ENCODE measurements around the gene PCDH9. TPM values are rescaled to one million over a fixed set of nuclear protein-coding genes. Genes with fewer than 3 reads are reported as not detected.

Gene PCDH9
- total RNA-seq, 1 donor from 2014 or later = 4.2 TPM

- no peak for DNase-seq (ENCODE audit: low spot score)
These were observed 237.4 kb downstream of the PCDH9 start for GRCh38 chr13:66992719-66993118.

GRCh38 chr13:66992183-66992582, 238.0 kb downstream of the PCDH9 start:
- no peak for DNase-seq (ENCODE audit: low spot score)

GRCh38 chr13:66984241-66984640, 245.9 kb downstream of the PCDH9 start:
- no peak for DNase-seq (ENCODE audit: low spot score)

- DNase-seq (ENCODE audit: low spot score) = no peak
These were observed 248.2 kb downstream of the PCDH9 start for GRCh38 chr13:66981912-66982311.

GRCh38 chr13:66977161-66977560, 253.0 kb downstream of the PCDH9 start:
- no peak for DNase-seq (ENCODE audit: low spot score)

- DNase-seq (ENCODE audit: low spot score) = no peak
These were observed 255.2 kb downstream of the PCDH9 start for GRCh38 chr13:66974889-66975288.

GRCh38 chr13:66974174-66974573, 256.0 kb downstream of the PCDH9 start:
- no peak for DNase-seq (ENCODE audit: low spot score)

- DNase-seq (ENCODE audit: low spot score) = no peak
These were observed 257.5 kb downstream of the PCDH9 start for GRCh38 chr13:66972659-66973058.

- no peak for DNase-seq (ENCODE audit: low spot score)
These were observed 259.1 kb downstream of the PCDH9 start for GRCh38 chr13:66971004-66971403.

- DNase-seq (ENCODE audit: low spot score) = no peak
These were observed 260.8 kb downstream of the PCDH9 start for GRCh38 chr13:66969291-66969690.

GRCh38 chr13:66967811-66968597, 262.1 kb downstream of the PCDH9 start:
- no peak for DNase-seq (ENCODE audit: low spot score)

GRCh38 chr13:66965181-66965580, 265.0 kb downstream of the PCDH9 start:
- DNase-seq (ENCODE audit: low spot score) = no peak

- DNase-seq (ENCODE audit: low spot score) = no peak
These were observed 267.2 kb downstream of the PCDH9 start for GRCh38 chr13:66962953-66963352.

GRCh38 chr13:66958611-66959010, 271.5 kb downstream of the PCDH9 start:
- no peak for DNase-seq (ENCODE audit: low spot score)

GRCh38 chr13:66952507-66952906, 277.6 kb downstream of the PCDH9 start:
- no peak for DNase-seq (ENCODE audit: low spot score)

GRCh38 chr13:66951426-66951825, 278.7 kb downstream of the PCDH9 start:
- DNase-seq (ENCODE audit: low spot score) = no peak

GRCh38 chr13:66950666-66951065, 279.5 kb downstream of the PCDH9 start:
- DNase-seq (ENCODE audit: low spot score) = no peak

- no peak for DNase-seq (ENCODE audit: low spot score)
These were observed 281.2 kb downstream of the PCDH9 start for GRCh38 chr13:66948910-66949309.

GRCh38 chr13:66943530-66943929, 286.6 kb downstream of the PCDH9 start:
- DNase-seq (ENCODE audit: low spot score) = no peak

- DNase-seq (ENCODE audit: low spot score) = no peak
These were observed 290.0 kb downstream of the PCDH9 start for GRCh38 chr13:66940113-66940512.

- no peak for DNase-seq (ENCODE audit: low spot score)
These were observed 292.7 kb downstream of the PCDH9 start for GRCh38 chr13:66937423-66937822.

- DNase-seq (ENCODE audit: low spot score) = no peak
These were observed 296.1 kb downstream of the PCDH9 start for GRCh38 chr13:66933994-66934393.

- DNase-seq (ENCODE audit: low spot score) = no peak
These were observed 296.6 kb downstream of the PCDH9 start for GRCh38 chr13:66933527-66933926.
